ENCODE data around the gene AOPEP. TPM values are rescaled to one million over a fixed set of nuclear protein-coding genes. Genes with fewer than 3 reads are reported as not detected.

AOPEP gene
- polyA plus RNA-seq, 2 of the 4 experiments (the other 2 are of a cell fraction), result 226 to 266 TPM

- no peak for ATAC-seq
- H3K4me2 ChIP-seq, result no peak overlapping the region
- DNase-seq (ENCODE audit: low read depth in 1 of 2, low spot score in 1 of 2), result peak in 1 of 2 experiments; percentile 50
- WGBS (ENCODE audit: missing lambda C conversion rate), result 90% methylated on average over 2 of the region's 2 CpGs
- no peak for FAIRE-seq
- no peaks in the 10 kb centered on the region for H3K9me3 ChIP-seq
- H3K4me1 ChIP-seq, result peaks cover 38% of the 10 kb centered on the region
- POLR2A ChIA-PET, result no interaction called here
- no peak overlapping the region for H3K4me3 ChIP-seq
- H3K27ac ChIP-seq, result peak overlapping the region in 1 of 2 experiments; percentile 42; a peak in 3 of 6 replicates
- TF ChIP-seq MAX (IDR thresholded peaks at IDR 0.05) (no peak), HOXB5 (CRISPR knock-in tag; IDR thresholded peaks at IDR 0.05) (no peak), FOXS1 (CRISPR knock-in tag; IDR thresholded peaks at IDR 0.05) (no peak), ZFP36 (IDR thresholded peaks at IDR 0.05; ENCODE audit: borderline replicate concordance, partially characterized antibody) (no peak), HDAC2 (IDR thresholded peaks at IDR 0.05) (no peak), JUN (IDR thresholded peaks at IDR 0.05) (no peak), NFE2L2 (conservative IDR thresholded peaks at IDR 0.05; ENCODE audit: low read length) (no peak)
- CTCF ChIA-PET, result interaction anchor here (1.0 kb wide), 1 partner anchor 201 kb away, joined by 4 read pairs; no protein-coding TSS in a partner anchor
These were observed 52.5 kb downstream of the AOPEP start for GRCh38 chr9:94779031-94779430.

- TF ChIP-seq HES2 (IDR thresholded peaks at IDR 0.05) (no peak), FOSB (CRISPR knock-in tag; IDR thresholded peaks at IDR 0.05) (0 out of 2 replicates have a peak, but pooled peaks have one; percentile 52), CBX8 (IDR thresholded peaks at IDR 0.05) (no peak)
- Histone ChIP-seq H3K4me3 (no peak overlapping the region), H3K27ac (peak overlapping the region; percentile 55 to 91), H3K4me2 (no peak overlapping the region), H3K9me3 (no peaks in the 10 kb centered on the region), H3K4me1 (peaks cover 45% of the 10 kb centered on the region)
- FAIRE-seq, result no peak
- ChIA-PET POLR2A (no interaction called here), CTCF (interaction anchor here (1.2 to 4.1 kb wide), 3 partner anchors 88 to 352 kb away, joined by 6 to 39 read pairs (median 7); no protein-coding TSS in a partner anchor)
- DNase-seq (ENCODE audit: low read depth in 1 of 2, low spot score in 1 of 2), result no peak
- no peak for ATAC-seq
- 80% methylated on average over 4 of the region's 4 CpGs for WGBS (ENCODE audit: missing lambda C conversion rate)
These were observed 53.3 kb downstream of the AOPEP start for GRCh38 chr9:94779693-94780290.

GRCh38 chr9:94780516-94780950, 54.0 kb downstream of the AOPEP start:
- Histone ChIP-seq H3K4me3 (no peak overlapping the region), H3K9me3 (no peaks in the 10 kb centered on the region), H3K4me1 (peaks cover 52% of the 10 kb centered on the region), H3K4me2 (no peak overlapping the region), H3K27ac (peak overlapping the region; percentile 55 to 91)
- ChIA-PET POLR2A (no interaction called here), CTCF (interaction anchor here (0.5 to 4.1 kb wide), 10 partner anchors 42 to 1593 kb away, joined by 3 to 39 read pairs (median 4); no protein-coding TSS in a partner anchor)
- ATAC-seq, result no peak
- WGBS (ENCODE audit: missing lambda C conversion rate), result 90% methylated on average over 5 of the region's 5 CpGs
- no peak for DNase-seq (ENCODE audit: low read depth in 1 of 2, low spot score in 1 of 2)
- FAIRE-seq, result no peak
- TF ChIP-seq FOXS1 (CRISPR knock-in tag; IDR thresholded peaks at IDR 0.05) (no peak), BHLHE40 (IDR thresholded peaks at IDR 0.05; ENCODE audit: low read depth, low read length) (no peak)

GRCh38 chr9:94782355-94783101, 56.0 kb downstream of the AOPEP start:
- H3K4me2 ChIP-seq, result peak overlapping the region; percentile 30; the same call in 2 of the 3 replicates
- TF ChIP-seq RFX5 (IDR thresholded peaks at IDR 0.05) (no peak), TFCP2L1 (CRISPR knock-in tag; IDR thresholded peaks at IDR 0.05) (no peak), ZC3H11A (IDR thresholded peaks at IDR 0.05) (no peak), MAFK (IDR thresholded peaks at IDR 0.05; ENCODE audit: partially characterized antibody) (no peak), EHF (CRISPR knock-in tag; IDR thresholded peaks at IDR 0.05) (0 out of 2 replicates have a peak, but pooled peaks have one; percentile 7)
- H3K4me3 ChIP-seq, result no peak overlapping the region
- CTCF ChIA-PET, result interaction anchor here (0.6 to 5.0 kb wide), 73 partner anchors 9 to 349 kb away, joined by 3 to 64 read pairs (median 4); no protein-coding TSS in a partner anchor
- peak overlapping the region; percentile 86 to 91 for H3K27ac ChIP-seq
- POLR2A ChIA-PET, result interaction anchor here (0.5 to 2.5 kb wide), 16 partner anchors 21 to 264 kb away, joined by 3 to 25 read pairs (median 7); no protein-coding TSS in a partner anchor
- H3K4me1 ChIP-seq, result peaks cover 60% of the 10 kb centered on the region
- FAIRE-seq (peak; percentile 39), DNase-seq (ENCODE audit: low read depth in 1 of 2, low spot score in 1 of 2) (no peak), ATAC-seq (peak; percentile 33 to 54; a peak in 4 of 6 replicates)
- WGBS (ENCODE audit: missing lambda C conversion rate), result 57% methylated on average over 6 of the region's 6 CpGs
- H3K9me3 ChIP-seq, result no peaks in the 10 kb centered on the region
